ENCODE data around the gene ZNF214. TPM values are rescaled to one million over a fixed set of nuclear protein-coding genes. Genes with fewer than 3 reads are reported as not detected.

The ZNF214 gene
- total and polyA plus RNA-seq, 2 donors from 2014 or later = 3.2 to 5.9 TPM

DNA sequence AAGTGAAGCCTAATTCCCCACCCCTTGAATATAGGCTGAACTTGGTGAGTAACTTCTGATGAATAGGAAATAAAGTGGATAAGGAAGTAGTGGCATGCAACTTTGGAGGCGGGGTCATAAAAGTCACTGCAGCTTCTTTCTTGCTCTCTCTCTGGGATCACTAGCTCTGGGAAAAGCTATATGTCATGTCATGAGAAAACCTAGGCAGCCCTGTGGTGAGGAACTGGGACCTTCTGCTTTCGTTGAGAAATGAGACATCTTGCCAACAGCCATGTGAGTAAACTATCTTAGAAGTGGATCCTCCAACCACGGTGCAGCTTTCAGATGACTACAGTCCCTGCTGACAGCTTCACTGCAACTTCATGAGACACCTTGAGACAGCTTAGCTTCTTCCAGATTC lies 15.7 kb downstream of the ZNF214 start:
- H3K9me3 ChIP-seq (ENCODE audit: control insufficient read depth in 2 of 3, insufficient read depth in 1 of 3, low read length in 3 of 3) = no peaks in the 10 kb centered on the region
- TF ChIP-seq, protein P1, sequence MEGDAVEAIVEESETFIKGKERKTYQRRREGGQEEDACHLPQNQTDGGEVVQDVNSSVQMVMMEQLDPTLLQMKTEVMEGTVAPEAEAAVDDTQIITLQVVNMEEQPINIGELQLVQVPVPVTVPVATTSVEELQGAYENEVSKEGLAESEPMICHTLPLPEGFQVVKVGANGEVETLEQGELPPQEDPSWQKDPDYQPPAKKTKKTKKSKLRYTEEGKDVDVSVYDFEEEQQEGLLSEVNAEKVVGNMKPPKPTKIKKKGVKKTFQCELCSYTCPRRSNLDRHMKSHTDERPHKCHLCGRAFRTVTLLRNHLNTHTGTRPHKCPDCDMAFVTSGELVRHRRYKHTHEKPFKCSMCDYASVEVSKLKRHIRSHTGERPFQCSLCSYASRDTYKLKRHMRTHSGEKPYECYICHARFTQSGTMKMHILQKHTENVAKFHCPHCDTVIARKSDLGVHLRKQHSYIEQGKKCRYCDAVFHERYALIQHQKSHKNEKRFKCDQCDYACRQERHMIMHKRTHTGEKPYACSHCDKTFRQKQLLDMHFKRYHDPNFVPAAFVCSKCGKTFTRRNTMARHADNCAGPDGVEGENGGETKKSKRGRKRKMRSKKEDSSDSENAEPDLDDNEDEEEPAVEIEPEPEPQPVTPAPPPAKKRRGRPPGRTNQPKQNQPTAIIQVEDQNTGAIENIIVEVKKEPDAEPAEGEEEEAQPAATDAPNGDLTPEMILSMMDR (IDR thresholded peaks at IDR 0.05; ENCODE audit: borderline replicate concordance, extremely low read depth, insufficient read depth) = no peak
- no peak for FAIRE-seq
- H3K27me3 ChIP-seq (ENCODE audit: control insufficient read depth, insufficient read depth, low read length) = no peaks in the 10 kb centered on the region
- peak in 1 of 5 donors; percentile 1 for DNase-seq
- H3K4me3 ChIP-seq (ENCODE audit: low read length in 3 of 3) = no peak overlapping the region
- no peaks in the 10 kb centered on the region for H3K4me1 ChIP-seq (ENCODE audit: control insufficient read depth in 2 of 3, insufficient read depth in 2 of 3, low read depth in 1 of 3, low read length in 3 of 3)
- intact Hi-C loops (cut with DNase I) = no loop called here
- H3K27ac ChIP-seq (ENCODE audit: low read depth in 2 of 2, low read length in 2 of 2) = no peak overlapping the region
- no peak overlapping the region for H3K9ac ChIP-seq (ENCODE audit: low read length in 3 of 3)
- H3K36me3 ChIP-seq (ENCODE audit: control insufficient read depth in 2 of 3, insufficient read depth in 3 of 3, low read length in 3 of 3) = no peaks in the 10 kb centered on the region

DNA sequence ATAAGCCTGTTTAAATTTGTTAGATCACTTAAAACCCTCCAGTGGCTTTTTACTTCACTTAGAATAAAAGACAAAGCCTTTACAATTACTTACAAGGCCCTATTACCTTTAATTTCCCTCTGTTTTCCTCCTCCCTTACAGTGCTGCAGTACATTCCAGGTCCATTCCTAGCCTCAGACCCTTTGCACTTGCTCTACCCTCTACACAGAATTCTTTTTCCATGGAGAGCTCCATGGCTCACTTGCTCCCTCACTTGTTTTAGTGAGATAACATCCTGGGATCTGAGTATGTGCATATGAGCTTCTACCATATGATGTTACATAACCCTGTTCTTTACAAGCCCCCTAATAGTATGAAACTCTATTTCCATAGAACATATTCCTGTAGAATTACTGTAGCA lies 24.4 kb downstream of the ZNF214 start:
- no peak overlapping the region for H3K9ac ChIP-seq (ENCODE audit: low read length in 3 of 3)
- TF ChIP-seq, protein P1 (IDR thresholded peaks at IDR 0.05; ENCODE audit: borderline replicate concordance, extremely low read depth, insufficient read depth) = no peak
- no peaks in the 10 kb centered on the region for H3K9me3 ChIP-seq (ENCODE audit: control insufficient read depth in 2 of 3, insufficient read depth in 1 of 3, low read length in 3 of 3)
- H3K27ac ChIP-seq (ENCODE audit: low read depth in 2 of 2, low read length in 2 of 2) = no peak overlapping the region
- H3K4me1 ChIP-seq (ENCODE audit: control insufficient read depth in 2 of 3, insufficient read depth in 2 of 3, low read depth in 1 of 3, low read length in 3 of 3) = no peaks in the 10 kb centered on the region
- FAIRE-seq (no peak), DNase-seq (no peak)
- H3K36me3 ChIP-seq (ENCODE audit: control insufficient read depth in 2 of 3, insufficient read depth in 3 of 3, low read length in 3 of 3) = no peaks in the 10 kb centered on the region
- intact Hi-C loops (cut with DNase I) = no loop called here
- no peak overlapping the region for H3K4me3 ChIP-seq (ENCODE audit: low read length in 3 of 3)
- H3K27me3 ChIP-seq (ENCODE audit: control insufficient read depth, insufficient read depth, low read length) = no peaks in the 10 kb centered on the region

DNA sequence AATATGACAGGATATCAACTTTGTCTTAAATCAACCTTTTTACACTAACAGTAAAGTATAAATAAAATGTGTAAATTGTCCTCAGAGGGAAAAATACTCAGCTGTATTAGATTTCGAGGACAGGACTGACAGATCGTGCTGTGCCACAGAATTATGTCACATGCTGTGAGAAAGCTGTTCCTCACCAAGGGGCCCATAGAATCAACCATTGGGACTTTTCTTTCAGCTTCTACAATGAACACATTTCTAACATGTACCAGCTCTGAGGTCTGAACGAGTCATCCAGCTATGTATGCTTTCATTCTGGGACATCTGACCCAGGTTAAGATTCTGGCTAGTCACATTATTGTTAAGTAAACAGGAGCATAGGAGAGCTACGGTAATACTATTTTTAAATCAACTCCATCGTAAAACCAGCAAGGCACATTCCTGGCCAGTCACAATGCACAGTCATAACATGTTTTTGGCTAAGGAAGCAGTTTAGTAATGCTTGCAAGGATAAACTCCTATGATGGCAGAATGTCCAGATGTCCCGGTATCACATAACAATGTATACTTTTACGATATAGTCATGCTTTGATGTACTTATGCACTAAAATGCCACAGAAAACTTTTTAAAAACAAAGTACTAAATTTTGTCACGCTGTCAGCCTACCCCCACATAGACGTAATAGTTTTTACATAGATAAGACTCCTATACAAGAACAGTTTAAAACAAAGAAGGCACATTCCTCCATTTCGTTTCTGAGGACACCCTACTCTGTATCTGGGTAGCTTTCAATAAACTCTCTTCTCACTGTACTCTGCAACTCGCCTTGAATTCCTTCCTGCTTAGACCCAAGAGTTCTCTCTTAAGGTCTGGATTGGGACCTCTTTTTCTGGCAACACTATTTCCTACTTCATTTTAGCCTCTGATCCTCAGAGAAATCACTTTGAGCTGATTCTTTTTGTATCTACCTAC lies 27.4 kb downstream of the ZNF214 start:
- Histone ChIP-seq H3K4me3 (ENCODE audit: low read length in 3 of 3) (no peak overlapping the region), H3K9ac (ENCODE audit: low read length in 3 of 3) (no peak overlapping the region), H3K4me1 (ENCODE audit: control insufficient read depth in 2 of 3, insufficient read depth in 2 of 3, low read depth in 1 of 3, low read length in 3 of 3) (no peaks in the 10 kb centered on the region), H3K9me3 (ENCODE audit: control insufficient read depth in 2 of 3, insufficient read depth in 1 of 3, low read length in 3 of 3) (no peaks in the 10 kb centered on the region), H3K36me3 (ENCODE audit: control insufficient read depth in 2 of 3, insufficient read depth in 3 of 3, low read length in 3 of 3) (no peaks in the 10 kb centered on the region), H3K27me3 (ENCODE audit: control insufficient read depth, insufficient read depth, low read length) (no peaks in the 10 kb centered on the region), H3K27ac (ENCODE audit: low read depth in 2 of 2, low read length in 2 of 2) (no peak overlapping the region)
- intact Hi-C loops (cut with DNase I) = no loop called here
- DNase-seq = peak in 2 of 5 donors; percentile 29 to 53
- no peak for FAIRE-seq
- TF ChIP-seq, protein P1 (IDR thresholded peaks at IDR 0.05; ENCODE audit: borderline replicate concordance, extremely low read depth, insufficient read depth) = no peak
